Fibroblast of skin of scalp (primary cell): ENCODE data around the gene ELOA. TPM values are rescaled to one million over a fixed set of nuclear protein-coding genes. Genes with fewer than 3 reads are reported as not detected.
A peak's percentile ranks its signal among the peaks of the same experiment; 100 is the strongest.

Source experiments
- DNase-seq: peaks from one replicate; pipeline ENCODE4 v3.0.0-alpha.2; 2013
- polyA plus RNA-seq, 2 experiments: library from polyadenylated mRNA; unstranded; fragments of 120-200 nt; gene quantifications; one replicate each; pipeline ENCODE4 v1.2.1, GENCODE V29; 2013; ENCODE audit not compliant: insufficient read length in 2 of 2

ELOA gene, protein sequence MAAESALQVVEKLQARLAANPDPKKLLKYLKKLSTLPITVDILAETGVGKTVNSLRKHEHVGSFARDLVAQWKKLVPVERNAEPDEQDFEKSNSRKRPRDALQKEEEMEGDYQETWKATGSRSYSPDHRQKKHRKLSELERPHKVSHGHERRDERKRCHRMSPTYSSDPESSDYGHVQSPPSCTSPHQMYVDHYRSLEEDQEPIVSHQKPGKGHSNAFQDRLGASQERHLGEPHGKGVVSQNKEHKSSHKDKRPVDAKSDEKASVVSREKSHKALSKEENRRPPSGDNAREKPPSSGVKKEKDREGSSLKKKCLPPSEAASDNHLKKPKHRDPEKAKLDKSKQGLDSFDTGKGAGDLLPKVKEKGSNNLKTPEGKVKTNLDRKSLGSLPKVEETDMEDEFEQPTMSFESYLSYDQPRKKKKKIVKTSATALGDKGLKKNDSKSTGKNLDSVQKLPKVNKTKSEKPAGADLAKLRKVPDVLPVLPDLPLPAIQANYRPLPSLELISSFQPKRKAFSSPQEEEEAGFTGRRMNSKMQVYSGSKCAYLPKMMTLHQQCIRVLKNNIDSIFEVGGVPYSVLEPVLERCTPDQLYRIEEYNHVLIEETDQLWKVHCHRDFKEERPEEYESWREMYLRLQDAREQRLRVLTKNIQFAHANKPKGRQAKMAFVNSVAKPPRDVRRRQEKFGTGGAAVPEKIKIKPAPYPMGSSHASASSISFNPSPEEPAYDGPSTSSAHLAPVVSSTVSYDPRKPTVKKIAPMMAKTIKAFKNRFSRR
- 30.7 TPM for polyA plus RNA-seq (2013, experiment 1 of 2; ENCODE audit: insufficient read length)
- polyA plus RNA-seq (2013, experiment 2 of 2; ENCODE audit: insufficient read length), result 30.7 TPM

DNA sequence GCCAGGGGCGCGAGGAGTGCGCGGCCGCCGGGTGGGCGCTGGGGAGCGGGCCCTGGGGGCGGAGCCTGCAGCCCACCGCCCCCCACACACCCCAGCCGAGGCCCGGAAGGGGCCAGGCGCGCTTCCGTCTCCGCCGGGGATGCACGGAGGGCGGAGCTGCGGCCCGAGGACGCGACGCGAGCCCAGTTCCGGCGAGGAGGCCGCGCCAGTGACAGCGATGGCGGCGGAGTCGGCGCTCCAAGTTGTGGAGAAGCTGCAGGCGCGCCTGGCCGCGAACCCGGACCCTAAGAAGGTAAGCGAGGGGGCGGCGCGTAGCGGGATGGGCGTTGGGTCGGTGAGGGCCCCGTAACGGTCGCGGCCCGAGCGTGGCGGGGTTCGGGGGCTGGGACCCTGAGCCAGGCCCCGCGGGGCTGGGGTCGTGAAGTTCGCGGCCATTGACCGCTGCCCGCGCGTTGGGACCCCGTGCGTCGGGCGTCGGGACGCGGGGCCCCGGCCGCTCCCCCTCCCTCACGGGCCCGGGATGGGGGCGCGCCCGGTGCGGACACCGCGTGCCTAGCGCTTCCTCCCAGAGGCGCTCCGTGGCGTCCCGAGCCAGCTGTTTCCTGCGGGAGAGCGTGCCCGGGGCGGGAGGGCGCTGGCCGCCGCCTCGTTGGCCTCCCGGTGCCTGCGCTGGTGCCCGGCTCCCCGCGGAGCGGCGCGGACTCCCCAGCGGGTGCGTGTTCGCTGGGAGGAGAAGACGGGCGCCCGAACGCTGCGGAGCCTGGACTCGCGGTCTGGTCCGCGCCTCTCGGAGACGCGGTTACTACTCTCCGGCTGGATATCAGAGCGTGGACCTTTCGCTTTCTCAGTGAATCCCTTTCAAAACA is at the start of gene ELOA:
ELOA (plus strand) TSS at position 185 of the 866 bp plus-strand sequence; CDS start at position 218, 33 bp downstream.
- peak; percentile 73 for DNase-seq

DNA sequence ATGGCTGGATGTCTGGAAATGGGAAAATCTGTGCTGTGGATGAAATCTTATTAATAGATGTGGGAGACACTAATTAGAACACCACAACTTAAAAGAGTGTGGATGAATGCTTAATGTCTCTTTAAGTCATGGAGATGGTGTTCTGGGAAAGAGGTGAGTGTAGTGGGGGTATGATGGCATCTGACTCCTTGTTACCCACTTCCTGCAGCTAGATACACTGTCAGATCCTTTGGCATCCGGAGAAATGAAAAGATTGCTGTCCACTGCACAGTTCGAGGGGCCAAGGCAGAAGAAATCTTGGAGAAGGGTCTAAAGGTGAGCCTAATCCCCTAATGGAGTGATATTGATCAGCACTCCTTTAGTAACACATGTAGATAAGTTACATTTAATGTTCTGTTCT is 49.7 kb upstream of the ELOA start:
- no peak for DNase-seq

DNA sequence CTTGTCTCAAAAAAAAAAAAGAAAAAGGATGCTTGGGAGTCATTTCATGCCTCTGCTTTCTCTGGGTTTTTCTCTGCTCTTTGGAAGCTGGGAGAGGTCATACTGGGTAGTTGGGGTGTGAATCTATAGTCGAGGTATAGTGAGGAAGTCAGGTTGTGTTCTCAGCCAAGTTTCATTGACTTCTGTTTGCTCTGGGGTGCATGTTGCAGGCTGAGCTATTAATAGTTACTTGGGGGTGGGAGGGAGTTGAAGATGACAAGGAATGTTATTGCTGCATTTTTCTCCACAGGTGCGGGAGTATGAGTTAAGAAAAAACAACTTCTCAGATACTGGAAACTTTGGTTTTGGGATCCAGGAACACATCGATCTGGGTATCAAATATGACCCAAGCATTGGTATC is 48.9 kb upstream of the ELOA start:
- no peak for DNase-seq

DNA sequence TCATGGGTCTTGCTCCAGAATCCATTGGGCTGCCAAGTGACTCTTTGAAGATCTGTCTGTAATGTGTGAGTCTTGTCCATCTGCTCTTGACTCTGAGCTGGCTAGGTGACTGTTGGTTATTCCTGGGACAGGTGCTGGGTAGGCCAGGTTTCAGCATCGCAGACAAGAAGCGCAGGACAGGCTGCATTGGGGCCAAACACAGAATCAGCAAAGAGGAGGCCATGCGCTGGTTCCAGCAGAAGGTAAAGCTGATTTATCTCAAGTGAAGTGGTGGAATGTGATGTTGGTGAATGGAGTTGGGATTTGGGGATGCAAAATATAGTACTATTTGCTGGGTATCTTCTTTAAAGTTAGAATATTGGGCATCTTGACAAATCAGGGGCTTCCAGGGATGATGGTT is 47.6 kb upstream of the ELOA start:
- DNase-seq, result no peak

DNA sequence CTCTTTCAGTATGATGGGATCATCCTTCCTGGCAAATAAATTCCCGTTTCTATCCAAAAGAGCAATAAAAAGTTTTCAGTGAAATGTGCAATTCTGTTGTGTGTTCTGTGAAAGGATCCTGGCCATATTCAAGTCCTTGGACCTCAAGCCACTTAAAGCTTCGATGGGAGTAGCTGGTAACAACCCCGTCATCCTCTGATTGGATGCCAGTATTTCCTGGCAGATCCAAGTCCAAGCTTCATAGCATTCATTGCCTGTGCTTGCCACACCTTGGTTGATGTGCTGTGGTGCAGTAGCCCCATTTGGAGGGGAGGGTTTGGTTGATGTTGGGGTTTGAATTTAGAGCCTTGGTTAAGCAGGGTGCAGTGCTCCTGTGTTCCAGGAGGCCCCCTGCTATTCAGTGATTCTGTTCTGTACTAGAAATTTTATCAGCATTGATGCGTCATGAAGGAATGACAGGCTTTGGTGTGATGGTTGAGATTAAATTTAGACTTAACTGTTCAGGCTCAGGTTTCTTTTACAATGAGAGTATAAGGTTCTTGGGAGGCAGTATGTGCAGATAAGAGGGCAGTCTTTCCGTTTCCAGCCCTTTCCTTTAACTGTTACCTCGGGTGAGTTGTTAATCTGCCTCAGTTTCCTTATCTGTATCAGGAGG is 46.8 kb upstream of the ELOA start:
- no peak for DNase-seq

DNA sequence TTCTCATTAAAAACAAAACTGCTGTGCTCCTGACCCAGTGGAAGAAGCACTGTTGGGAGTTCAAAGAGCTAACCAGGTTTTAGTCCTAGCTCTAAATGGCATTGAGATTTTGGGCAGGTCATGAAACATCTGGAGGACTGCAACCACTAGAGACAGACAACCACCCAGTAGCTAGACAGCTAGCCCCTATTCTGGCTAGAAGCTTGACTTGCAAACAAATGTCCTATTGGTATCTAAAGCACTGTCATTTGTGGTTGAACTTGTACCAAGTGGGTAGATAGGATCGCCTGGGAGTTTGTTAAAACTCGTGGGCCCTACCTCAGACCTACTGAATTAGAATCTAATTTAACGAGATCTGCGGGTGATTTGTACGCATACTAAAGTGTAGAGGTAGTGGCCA is 44.8 kb upstream of the ELOA start:
- no peak for DNase-seq

DNA sequence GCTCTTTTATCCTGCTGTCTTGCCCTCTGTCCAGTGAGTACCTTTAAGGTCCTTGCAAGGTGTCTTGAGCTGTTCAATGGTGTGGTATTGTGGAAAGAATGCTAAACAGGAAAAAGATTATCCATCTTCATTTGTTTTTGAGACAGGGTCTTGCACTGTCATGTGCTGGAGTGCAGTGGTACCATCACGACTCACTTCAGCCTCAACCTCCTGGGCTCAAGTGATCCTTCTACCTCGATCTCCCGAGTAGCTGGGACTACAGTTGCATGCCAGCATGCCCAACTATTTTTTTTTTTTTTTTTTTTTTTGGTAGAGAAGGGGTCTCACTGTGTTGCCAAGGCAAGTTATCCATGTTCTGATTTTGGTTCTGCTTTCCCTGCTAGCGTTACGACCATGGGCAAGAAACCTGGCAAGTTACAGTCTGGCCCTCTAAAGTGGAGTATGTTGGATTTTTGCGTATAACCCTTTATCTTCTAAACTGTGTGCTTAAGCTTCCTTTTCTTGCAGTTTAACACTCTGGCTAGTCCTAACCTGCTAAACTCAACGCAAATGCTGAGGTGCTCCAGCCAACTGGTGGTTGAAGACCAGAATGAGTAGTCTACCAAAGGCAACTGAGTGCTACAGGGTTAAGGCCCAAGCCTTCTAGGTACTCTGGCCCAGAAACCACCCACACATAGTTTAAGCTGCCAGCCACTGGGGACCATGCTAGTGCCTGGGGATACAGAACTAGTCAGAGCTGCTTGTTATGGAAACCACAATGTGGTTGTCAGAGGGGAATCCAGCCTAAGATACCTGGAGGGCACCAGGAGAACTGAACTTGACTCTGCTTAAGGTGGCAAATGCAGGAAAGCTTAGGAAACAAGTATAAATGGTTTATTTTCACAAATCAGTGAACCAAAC is 43.7 kb upstream of the ELOA start:
- DNase-seq, result no peak

DNA sequence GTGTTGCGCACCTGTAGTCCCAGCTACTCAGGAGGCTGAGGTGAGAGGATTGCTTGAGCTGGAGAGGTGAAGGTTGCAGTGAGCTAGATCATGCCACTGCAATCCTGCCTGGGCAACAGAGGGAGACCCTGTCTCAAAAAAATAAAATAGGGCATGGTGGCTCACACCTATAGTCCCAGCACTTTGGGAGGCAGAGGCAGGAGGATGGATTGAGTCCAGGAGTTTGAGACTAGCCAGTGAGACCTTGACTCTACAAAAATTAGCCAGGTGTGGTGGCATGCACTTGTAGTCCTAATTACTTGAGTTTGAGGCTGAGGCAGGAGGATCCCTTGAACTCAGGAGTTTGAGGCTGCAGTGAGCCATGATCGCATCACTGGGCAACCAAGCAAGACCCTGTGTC is 42.0 kb upstream of the ELOA start:
- DNase-seq, result no peak

DNA sequence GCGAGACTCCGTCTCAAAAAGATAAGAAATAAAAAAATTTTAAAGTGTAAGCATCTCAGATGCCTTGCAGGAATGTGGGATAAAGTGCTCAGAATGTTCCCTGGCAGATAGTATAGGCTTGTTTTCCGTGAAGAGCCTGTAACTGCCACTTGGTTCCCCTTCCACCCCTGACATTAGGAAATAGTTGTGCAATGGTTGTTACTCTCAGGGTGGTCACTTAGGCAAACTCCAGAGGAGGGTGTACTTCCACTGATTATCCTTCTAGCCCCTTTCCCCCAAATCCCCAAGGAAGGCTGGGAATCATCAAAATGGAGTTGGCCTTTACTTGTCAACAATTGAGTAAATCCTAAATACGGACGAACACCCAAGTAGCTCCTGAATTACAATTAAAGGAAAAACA is 41.3 kb upstream of the ELOA start:
- no peak for DNase-seq

DNA sequence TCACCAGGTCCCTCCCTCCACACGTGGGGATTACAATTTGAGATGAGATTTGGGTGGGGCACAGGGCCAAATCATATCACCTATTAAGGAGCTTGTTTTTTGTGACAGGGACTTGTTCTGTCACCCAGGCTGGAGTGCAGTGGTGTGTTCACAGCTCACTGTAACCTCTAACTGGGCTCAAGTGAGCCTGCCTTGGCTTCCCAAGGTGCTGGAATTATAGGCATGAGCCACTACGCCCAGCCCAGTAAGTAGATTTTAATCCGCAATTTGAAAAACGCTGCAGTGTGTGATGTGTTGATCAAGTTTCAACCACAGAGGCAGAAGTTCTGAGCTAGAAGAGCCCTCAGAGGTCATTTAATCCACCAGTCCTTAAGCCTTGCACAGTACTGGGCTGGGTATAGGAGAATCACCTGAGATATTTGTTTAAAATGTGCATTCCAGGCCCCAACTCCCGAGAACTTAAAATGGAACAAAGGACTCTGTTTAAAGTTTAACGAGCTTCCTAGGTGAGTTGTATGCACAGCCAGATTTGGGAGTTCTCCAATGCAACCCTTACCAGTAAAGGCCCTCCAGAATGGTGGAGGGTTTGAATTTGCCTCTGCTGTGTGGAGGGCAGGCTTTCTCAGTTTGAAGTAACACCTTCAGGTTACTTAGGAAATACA is 38.3 kb upstream of the ELOA start:
- no peak for DNase-seq

DNA sequence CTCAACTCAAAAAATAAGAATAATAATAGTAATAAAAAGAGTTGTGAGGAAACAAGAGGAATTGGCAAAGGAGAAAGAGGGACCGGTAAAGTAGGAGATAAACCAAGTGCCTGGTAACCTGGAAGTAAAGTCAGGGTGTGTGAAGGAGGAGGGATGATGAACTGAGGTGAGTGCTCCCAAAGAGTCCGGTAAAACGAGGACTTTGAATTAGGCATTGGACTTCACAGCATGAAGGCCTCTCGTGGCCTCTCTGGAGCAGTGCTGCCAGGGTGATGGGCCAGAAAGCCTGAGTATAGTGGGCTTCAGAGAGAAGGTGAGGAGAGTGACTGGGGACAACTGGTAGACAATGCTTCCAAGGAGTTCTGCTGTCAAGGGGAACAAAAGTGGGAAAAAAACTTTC is 34.0 kb upstream of the ELOA start:
- no peak for DNase-seq

DNA sequence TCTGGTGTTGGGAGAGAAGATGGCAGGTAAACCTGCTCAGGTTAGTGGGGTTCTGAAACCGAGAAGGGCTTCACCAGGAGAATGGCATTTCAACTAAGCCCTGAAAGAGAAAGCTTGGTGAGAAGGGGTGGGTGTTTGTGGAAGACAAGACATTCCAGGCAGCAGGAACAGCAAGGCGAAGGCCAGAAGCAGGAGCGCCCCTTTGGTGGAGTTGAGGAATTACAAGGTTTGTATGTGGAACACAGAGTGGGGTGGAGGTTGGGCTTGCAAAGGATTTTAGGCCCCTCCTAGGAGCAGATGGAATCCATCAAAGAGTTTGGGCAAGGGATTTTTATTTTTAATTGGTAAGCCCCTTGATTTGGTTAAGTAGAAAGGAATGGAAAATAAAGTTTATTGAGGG is 24.8 kb upstream of the ELOA start:
- peak; percentile 66 for DNase-seq

DNA sequence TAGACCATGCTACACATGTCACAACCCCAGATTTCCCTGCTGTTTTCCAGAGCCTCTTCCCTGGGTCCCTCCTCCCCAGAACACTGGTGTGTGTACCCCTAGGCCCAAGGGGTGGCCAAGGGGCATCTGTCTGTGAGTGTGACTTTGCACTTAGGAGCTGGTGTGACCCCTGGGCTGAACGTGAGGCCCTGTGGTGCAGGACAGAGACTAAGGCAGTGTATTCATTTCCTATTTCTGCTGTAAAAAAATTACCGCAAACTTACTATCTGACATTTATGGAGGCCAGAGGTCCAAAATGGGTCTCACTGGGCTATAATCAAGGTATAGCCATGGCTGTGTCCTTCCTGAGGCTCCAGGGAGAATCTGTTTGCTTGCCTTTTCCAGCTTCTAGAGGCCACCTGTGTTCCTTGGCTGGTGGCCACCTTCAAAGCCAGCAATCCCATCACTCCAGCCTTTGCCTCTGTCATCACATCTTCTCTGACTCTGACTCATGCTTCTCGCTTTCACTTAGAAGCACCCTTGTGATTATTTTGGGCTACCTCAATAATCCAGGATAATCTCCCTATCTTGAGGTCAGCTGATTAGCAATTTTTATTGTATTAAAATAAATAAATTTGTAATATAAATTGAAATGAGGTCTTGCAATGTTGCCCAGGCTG is 24.0 kb upstream of the ELOA start:
- DNase-seq, result peak; percentile 22

DNA sequence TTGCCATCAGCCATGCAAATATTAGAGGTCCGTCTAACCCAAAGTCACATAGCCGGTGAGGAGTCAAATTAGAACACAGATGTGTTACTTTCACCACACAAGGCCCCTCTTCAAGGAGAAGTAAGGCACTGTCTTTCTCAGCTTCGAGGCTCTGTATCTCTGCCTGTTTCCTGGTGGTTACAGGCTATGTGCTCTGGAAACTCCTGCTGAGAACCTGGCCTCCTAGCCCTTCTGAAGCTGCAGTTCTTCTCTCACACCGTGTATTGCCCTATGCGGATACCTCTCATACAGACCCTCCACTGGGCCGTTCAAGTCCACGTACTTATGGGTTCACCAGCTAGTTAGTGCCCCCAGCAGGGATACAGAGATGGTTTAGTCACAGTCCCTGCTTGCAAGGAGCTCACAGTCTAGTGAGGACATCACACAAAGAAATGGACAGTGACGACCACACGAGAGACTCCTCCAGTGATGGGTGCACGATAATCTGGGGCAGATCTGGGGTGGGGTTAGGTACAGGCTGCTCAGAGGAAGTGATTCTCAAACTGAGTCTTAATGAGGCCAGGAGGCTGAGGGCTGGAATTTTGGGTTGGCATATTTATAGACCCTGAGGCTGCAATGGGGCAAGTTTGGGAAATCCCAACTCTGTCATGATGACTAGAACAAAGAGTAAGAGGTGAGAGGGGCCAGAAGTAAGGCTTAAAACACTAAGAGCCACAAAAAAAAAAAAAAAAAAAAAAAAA is 22.8 kb upstream of the ELOA start:
- DNase-seq, result no peak

DNA sequence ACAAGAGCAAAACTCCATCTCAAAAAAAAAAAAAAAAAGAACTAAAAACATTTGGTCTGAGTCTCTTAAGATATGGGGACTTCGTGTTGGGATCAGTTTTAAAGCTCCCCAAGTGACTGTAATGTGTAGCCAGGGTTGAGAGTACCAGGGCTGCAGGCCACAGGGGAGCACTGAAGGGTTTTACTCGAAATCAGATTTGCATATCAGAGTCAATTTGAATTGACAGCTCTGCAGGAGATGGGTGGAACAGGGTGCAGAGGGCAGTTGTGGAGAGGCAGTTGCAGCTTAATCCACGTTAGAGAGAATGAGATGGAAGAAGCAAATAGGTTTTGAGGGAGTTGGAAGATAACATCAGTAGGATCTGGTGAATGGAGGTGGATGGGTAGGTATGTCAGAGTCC is 20.6 kb upstream of the ELOA start:
- DNase-seq, result no peak

DNA sequence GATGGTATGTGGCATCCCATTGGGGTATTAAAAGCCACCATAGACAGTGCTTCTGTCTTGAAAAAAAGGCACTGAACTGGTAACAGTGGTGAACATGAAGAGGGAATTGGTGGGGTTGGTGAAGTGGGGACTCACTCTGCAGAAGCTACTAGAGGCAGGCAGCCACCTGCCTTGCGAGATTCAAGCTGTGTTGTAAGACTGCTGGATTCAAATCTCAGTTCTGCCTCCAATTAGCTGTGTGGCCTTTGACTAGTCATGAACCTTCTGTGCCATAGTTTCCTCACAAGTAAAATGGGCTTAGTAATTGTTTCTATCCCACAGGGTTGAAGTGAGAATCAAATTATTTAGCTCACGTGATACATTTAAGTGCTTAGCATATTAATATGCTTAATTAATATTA is 16.6 kb upstream of the ELOA start:
- DNase-seq, result no peak

DNA sequence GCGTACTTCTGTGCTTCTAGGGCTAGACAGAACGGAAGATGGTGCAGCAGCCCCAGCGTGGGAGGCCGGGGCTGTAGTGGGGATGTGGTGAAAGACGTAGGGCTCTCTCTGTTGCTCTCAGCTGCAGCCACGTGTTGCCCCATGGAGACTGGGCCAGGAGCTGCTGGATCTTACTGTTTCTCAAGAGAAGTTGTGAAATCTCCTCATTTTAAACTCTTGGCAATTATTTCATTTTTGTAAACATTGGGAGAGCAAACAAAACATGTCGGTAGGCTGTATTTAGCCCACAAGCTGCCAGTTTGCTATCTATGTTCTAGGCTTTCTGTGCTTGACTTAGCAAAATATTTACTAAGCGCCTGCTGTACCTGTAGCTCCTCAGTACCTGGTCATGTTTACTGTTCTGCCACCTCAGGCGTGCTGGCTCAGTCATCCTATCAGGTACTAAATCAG is 15.9 kb upstream of the ELOA start:
- no peak for DNase-seq

DNA sequence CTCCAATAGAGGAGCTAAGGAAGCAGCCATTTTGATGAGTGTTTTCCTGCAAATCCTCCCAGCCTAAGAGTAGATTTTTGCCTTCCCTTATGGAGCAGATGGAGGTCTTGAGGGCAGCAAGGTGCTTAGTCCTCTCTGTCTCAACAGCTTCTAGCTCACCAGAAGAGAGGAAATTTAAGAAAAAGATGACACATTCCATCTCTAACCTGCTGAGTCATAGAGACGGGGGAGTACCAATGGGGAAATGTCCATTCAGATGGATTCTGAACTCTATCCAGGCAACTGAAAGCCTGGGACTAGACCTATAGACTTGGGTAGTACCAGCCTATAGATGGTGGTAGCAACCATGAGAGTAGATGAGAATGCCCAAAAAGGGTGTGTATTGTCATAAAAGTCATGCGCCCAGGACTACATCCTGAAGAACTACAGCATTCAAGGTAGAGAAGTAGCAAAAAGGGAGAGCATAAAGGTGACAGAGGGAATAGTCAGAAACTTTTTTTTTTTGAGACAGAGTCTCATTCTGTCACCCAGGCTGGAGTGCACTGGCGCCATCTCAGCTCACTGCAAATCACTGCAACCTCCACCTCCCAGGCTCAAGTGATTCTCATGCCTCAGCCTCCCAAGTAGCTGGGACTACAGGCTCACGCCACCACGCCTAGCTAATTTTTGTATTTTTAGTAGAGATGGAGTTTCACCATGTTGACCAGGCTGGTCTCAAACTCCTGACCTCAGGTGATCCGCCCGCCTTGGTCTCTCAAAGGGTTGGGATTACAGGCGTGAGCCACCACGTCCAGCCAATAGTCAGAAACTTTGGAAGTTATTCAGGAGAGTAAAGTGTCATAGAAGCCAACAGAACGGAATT is 10.7 kb upstream of the ELOA start:
- peak; percentile 32 for DNase-seq
